Medulla oblongata (tissue), 1 donor: ENCODE measurements around the gene SLC27A2.

Experiments
- DNase-seq: peaks from one replicate; pipeline ENCODE4 v3.0.0-alpha.2; 2015; ENCODE audit errors: extremely low spot score

Gene SLC27A2

GRCh38 chr15:50275091-50275490 is 93.1 kb downstream of the SLC27A2 start:
- no peak for DNase-seq

- no peak for DNase-seq
These were observed 93.9 kb downstream of the SLC27A2 start for GRCh38 chr15:50275908-50276307.

- DNase-seq = no peak
These were observed 95.4 kb downstream of the SLC27A2 start for GRCh38 chr15:50277370-50277769.

GRCh38 chr15:50278496-50278895 is 96.5 kb downstream of the SLC27A2 start:
- peak; percentile 22 for DNase-seq

- no peak for DNase-seq
These were observed 98.3 kb downstream of the SLC27A2 start for GRCh38 chr15:50280271-50280670.

- no peak for DNase-seq
These were observed 99.4 kb downstream of the SLC27A2 start for GRCh38 chr15:50281427-50281826.
